DMS53 treated with DMSO at 0.1 percent for 48 hours (cell line): ENCODE data around the gene PYY.
"Not testable (repeated sequence)": the region's sequence is repeated elsewhere in the genome, so short reads cannot be mapped to it uniquely, and the experiment has no call there.

ENCODE experiments used
- DNase-seq: peaks from one replicate; lab custom pipeline; 2025; ENCODE audit not compliant: unreplicated experiment; lab: John Stamatoyannopoulos, UW

Gene PYY

GRCh38 chr17:43979011-43979410, 25.3 kb upstream of the PYY start:
- DNase-seq = no peak

DNA sequence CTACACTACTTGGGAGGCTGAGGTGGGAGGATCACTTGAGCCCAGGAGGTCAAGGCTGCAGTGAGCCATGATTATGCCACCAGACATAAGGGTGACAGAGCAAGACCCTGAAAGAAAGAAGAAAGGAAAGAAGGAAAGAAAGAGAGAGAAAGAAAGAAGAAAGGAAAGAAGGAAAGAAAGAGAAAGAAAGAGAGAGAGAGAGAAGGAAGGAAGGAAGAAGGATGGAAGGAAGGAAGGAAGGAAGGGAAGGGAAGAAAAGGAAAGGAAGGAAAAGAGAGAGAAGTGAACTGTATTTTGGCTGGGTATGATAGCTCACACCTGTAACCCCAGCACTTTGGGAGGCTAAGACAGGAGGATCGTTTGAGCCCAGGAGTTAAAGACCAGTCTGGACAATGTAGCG, 24.3 kb upstream of the PYY start:
- no peak for DNase-seq

- DNase-seq = no peak
Observed at GRCh38 chr17:43976963-43977837, 23.5 kb upstream of the PYY start.

DNA sequence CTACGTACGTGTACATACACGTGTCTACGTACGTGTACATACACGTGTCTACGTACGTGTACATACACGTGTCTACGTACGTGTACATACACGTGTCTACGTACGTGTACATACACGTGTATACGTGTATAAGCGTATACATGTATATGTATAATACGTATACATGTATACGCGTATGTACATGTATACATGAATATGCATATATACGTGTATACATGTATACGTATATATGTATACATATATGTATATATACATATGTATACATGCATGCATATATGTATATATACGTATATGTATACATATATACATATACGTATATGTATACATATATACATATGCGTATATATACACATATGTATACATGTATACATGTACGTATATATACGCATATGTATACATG, 22.2 kb upstream of the PYY start:
- no peak for DNase-seq

- no peak for DNase-seq
Observed at GRCh38 chr17:43974382-43975266, 20.9 kb upstream of the PYY start.

- DNase-seq = not testable (repeated sequence)
Observed at GRCh38 chr17:43972444-43973212, 18.9 kb upstream of the PYY start.

- not testable (repeated sequence) for DNase-seq
Observed at GRCh38 chr17:43971436-43971835, 17.7 kb upstream of the PYY start.

- no peak for DNase-seq
Observed at GRCh38 chr17:43970366-43970765, 16.6 kb upstream of the PYY start.

DNA sequence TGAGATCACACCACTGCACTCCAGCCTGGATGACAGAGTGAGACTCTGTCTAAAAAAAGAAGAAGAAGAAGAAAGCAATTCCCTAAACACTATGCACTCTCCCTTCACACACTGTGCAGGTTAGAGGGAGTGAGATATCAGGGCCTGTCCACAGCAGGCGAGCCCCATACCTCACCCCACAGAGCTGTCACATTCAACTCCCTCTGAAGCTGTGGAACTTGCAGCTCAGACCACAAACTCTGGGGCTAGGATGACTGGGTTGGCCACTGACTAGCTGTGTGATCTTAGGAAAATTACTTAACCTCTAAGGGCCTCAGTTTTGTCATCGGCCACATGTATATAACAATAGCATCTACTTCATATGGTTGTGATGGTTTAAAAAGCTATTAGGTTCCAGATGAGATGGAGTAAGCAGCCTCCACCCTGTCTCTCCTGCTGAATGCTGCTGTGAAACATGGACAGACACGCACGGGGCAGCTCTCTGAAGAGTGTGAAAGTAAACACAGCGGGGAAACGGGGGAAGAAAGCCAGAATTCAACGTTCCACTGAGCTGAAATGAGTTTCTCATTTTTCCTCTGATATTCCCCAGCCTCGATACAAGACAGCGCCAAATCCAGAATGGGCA, 13.6 kb upstream of the PYY start:
- no peak for DNase-seq

GRCh38 chr17:43966276-43966675, 12.5 kb upstream of the PYY start:
- DNase-seq = no peak

DNA sequence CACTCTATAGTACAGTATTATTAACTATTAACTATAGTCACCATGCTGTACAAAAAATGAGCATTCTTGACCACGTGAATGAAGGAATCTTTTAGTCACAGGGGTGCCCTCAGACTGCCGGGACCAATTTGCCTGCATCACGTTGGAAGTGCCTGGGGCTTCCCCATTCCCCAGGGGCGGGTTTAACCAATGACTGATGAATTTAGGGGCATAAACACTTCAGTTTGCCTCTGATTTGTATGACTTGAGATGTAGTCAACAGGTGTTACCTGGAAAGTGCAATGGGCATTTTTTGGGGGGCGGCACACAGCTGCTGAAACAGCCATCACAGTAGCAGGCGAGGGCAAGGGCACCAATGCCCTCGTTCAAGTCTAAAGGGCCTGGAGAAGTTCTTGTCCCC, 8.7 kb upstream of the PYY start:
- no peak for DNase-seq

GRCh38 chr17:43961954-43962353, 8.2 kb upstream of the PYY start:
- DNase-seq = no peak

DNA sequence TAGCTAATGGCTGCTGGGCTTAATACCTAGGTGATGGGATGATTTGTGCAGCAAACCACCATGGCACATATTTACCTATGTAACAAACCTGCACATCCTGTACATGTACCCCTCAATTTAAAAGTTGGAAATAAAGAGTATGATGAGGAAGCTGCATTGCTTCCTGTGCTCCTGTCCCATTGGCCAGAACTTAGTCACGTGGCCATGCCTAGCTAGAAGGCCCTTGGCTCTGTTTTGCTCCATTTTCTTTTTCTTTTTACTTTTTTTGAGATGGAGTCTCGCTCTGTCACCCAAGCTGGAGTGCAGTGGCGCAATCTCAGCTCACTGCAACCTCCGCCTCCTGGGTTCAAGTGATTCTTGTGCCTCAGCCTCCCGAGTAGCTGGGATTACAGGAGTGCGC, 7.6 kb upstream of the PYY start:
- not testable (repeated sequence) for DNase-seq

- DNase-seq = no peak
Observed at GRCh38 chr17:43958748-43959352, 5.1 kb upstream of the PYY start.

DNA sequence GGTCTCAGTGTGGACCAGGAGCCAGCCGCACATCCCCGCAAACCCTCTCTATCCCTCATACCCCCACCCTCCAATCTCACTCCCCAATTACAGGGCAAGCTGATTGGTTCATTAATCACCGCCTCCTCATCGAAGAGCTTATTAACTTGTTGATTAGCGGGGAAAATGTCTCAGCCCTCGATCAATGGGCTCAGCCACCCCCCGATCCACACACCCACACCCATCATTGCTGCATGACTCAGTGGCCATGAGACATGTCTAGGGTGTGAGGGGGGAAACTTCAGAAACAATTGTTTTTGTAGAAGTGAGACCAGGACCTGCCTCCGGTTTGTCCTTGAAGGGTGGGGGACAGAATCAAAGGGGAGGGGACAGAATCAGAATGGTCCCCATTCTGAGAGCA, 2.5 kb upstream of the PYY start:
- DNase-seq = no peak

- no peak for DNase-seq
Observed at GRCh38 chr17:43952724-43953666, 745 bp downstream of the PYY start.

DNA sequence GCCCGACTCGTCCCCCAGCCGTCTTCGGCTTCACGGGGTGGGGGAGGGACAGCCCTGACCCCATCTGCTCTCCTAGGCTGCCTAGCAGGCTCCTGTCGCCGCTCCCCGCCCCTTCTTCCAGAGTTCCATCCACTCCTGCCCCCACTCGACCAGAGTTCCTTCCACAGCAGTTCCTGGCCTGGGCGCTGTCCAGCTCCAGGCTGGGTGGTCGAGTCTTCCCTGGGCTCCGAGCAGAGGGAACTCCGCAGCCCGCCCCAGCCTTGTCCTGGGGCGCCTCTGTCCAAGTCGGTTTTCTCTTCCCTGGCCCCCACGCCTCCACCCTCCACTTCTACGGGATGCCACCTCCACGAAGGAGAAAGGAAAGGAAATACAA, 1.4 kb downstream of the PYY start:
- no peak for DNase-seq

DNA sequence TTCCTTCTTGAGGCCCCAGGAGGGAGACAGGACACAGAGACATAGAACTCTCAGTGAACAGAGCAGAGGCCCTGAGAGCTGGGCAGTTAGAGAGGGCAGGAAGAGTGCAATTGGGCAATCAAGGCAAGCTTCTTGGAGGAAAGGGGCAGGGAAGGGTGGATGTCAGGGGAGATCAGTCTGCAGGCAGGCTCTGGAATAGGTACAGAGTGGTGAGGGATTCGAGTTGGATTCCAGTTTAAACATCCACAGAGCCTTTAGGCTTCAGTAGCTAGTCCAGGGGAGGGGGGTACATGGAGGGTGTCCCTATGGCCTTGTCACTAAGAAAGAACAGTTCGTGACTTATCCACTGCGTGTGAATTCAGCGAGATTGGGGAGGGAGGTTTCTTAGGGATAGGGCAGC, 2.0 kb downstream of the PYY start:
- no peak for DNase-seq

DNA sequence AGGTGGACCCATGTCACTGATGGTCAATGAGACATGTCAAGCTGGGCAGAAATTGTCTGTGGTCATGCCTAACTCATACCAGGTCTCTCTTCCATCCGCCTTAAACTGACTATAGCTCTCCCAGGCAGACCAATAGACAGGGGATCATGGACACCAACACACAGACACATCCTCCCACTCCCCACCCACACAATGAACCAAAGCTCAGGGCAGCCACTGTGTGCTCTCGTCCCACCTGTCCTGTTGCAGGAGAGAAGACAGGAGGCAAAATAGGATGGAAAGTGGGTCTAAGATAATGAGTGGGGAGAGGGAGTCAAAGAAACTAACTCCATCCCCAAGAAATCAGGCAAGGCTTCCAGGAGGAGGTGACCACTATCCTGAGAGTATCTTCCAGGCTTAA, 3.2 kb downstream of the PYY start:
- no peak for DNase-seq
